RKO (cell line): ENCODE measurements around the gene TTC9C.
"Not testable (repeated sequence)": the region's sequence is repeated elsewhere in the genome, so short reads cannot be mapped to it uniquely, and the experiment has no call there.

Experiments used
- DNase-seq: peaks from one replicate; pipeline ENCODE4 v3.0.0-alpha.2; 2016; ENCODE audit warnings: low spot score

The TTC9C gene

DNA sequence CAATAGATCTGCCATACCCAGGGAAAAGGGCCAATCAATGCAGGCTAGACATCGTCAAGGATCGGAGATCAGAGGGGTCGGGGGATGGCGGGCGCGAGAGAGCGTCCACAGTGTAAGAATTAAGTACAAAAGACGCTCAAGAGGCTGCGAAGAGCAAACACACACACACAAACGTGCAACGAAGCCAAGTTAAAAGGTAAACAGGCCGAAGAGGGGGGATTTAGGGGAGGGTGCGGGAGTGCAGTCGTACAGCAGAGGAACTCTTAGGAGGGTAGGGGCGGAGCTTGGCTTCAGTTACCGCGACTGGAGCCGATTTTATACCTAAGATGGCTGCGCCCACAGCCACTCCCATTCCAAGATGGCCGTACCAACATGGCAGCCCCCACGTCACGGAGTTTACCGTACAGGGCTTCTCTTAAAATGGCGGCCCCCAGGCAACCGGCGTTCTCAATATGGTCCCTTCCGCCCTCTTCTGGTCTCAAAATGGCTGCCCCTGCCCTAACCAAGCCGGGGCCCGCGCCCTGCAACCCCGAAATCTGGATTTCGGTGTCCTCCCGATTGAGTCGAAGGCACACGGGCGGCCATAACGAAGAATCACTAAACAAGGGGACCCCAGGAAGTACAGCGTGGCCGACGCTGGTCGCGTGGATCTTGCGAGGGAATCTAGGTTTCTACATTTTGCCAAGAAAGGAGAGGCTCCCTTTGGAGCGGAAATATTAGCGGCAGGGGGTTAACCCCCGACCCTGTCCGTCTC lies 18.9 kb upstream of the TTC9C start:
- peak; percentile 88 for DNase-seq

DNA sequence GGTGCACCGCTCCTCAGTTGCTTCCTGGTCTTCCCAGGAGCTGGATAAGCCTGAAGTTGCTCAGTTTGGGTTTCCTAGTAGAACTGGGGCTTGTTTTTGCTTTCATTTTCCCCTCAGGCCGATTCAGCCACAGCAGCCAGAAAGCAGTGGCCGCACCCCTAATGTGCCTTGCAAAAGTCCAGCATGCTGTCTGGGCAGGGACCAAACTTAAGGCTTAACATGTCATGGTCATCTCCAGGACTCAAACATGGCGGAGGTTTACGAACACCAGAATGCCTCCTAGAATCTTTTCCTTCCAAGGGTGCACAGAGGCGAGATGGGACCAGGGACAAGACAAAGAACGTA lies 18.3 kb upstream of the TTC9C start:
- DNase-seq, result no peak

DNA sequence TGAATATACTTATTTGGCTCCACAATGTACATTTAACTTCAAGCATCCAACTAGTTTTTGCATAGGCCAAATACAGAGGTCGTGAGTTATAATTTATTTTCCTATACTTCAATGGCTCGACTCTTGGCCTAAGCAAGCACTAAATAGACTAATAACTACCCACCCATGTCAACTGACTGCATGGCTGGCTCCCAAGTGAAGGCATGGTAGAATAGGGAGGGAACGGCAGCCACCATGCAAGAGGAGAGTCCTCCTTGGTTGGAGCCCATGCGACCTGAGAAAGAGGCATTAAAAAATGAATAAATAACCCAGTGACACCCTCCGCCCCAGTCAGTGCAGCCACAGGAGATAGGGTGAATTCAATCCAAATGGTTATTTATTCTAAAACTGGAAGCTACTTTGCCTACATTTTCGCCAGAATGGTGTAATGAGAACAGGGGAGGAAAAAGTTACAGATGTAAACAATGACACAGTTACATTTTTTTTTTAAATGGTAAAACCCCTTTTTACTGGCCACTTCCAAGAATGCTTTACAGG lies 15.9 kb upstream of the TTC9C start:
- no peak for DNase-seq

DNA sequence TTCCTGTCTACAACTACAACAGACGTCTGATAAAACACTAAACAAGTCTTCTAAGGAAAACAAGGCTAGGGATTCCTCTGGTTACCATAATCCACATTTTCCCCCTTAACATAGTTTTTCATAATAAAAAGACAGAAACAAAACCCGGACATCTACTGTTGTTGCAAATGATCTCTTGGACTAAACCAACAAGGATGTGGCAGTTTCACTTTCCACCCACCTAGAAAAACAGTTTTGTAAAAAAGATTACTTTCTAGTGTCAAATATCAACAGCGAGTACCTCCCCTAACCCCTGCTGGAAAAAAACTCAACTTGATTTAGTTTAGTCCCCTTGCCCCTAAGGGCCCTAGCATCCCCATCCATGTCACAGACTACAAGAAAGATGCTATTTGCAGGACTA lies 15.4 kb upstream of the TTC9C start:
- DNase-seq, result no peak

DNA sequence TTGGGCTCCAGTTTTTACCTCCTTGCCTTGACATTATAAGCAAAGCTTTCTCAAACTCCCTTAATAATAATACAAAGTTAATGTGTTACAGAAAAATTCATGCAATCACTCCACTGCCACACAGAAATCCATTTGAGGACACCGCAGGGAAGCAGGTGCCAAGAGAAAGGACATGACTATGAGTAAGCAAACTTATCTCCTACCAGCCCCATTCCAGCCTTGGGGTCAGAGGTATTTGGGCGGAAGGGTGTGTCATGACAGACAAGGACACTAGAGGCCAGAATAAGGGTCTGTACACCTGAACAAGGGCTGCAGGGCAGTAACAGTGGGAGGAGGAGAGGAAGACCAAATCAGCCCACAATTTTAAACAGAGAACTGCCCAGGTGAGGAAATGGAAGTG lies 14.9 kb upstream of the TTC9C start:
- no peak for DNase-seq

DNA sequence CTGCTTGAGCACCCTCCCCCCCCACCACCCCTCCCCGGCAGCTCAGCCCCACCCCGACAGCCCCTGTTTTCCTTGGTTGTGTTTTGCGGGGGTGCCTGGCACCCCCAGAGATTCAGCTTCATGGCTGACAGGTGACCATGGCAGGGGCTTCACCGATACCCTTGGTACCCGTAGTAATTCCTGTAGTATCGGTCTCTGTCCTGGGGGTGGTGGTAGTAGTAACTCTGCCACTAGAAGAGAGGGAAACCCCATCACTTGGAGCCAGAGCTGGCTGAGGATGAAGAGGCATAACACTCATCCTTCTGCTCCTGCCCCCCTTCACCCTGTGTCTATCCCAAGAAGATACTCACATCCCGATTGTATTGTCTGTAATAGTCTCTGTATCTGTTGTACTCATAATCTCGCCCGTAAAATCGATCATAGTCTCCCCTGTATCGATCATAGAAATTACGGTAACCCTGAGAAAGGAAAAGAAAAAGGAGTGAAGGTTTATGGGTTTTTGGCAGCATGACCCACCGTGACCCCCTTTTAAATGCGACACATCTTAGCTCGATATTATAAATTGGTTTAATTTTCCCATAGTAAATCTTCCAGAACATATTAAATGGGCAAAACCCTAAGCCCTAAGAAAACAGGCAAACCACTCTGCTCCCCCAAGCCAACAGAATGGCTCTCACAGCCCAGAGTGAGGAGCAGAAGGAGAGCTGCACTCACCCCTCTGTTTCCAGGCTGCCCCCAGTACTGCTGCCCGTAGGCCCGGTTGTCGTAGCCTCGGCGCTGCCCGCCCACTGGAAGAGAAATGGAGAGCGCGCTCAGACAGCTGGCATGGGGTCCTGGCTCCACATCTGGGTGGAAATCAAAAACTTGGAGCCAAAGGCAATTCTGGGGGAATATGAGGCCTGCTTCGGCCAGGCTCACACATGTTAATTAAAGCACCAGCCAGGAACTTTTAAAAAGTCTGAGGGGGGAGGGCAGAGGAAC lies 12.8 kb upstream of the TTC9C start:
- DNase-seq, result no peak

DNA sequence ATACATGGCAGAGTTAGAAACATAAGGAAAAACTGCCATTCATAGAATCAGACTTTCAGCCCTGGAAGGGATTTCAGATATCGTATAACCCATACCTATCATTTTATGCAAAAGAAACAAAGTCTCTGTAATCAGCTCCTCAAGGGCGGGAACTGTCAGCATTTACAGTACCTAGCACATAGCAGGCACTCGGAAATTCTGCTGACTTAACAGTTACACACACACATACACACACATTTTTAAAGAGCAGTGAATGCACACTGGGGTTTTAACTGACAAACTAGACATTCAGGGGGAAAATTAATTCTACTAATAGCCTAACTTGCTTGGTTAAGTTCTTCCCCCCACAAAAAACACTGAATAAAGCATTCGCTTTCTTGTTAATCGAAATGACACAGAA lies 12.1 kb upstream of the TTC9C start:
- no peak for DNase-seq

DNA sequence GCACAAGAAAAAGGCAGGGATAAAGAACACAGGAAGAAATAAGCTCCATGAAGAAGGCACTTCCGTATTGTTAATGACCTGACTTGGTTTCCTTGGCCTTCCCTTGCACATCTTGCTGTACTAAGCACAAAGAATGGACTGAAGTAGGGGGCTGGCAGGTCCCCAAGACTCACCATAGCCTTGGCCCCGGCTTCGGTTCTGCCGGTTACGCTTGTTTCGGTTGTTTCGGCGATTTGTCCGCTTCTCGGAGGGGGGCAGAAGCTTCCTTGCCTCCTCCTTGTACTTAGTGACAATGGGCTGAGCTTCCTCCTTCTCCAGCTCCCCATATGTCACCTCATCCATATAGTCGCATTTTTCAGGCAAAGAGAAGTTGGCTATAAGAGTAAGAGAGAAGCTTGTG lies 11.5 kb upstream of the TTC9C start:
- DNase-seq, result no peak

DNA sequence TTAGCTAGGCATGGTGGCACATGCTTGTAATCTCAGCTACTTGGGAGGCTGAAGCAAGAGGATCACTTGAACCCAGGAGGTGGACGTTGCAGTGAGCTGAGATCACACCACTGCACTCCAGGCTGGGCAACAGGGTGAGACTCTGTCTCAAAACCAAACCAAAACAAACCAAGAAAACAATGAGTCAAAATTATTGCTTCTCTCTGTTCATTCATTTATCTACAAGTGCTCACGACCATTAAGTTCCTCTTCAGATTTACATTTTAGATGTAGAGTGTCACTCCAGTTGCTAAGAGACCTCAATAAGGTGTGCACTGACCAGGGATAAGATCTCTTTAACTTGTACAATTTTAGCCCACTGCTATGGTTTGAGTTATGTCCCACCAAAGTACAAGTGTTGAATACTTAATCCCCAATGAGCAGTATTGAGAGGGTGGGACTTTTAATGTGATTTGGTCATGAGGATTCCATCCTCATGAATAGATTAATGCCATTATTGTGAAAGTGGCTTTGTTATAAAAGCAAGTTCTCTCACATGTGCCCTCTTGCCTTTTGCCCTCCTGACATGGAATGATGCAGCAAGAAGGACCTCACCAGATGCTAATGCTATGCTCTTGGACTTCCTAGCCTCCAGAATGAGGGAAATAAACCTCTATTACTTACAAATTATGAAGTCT lies 8.8 kb upstream of the TTC9C start:
- no peak for DNase-seq

DNA sequence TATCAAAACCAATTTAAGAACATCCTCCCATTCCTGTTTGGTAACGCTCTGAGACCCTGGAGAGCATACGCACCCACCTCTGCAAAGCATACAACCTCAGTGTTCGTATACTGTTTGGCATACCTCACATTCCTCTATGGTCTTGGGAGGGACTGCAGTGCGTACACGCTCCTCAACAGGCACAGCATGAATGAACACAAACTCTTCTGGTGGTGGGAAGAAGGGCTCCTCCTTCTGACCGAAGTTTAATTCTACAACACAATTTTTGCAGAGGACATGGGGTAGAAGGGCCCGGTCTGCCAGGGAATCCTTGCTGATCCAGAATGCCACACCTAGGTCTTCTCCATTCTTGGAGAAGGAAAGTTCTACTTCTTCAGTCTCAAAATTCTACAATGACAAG lies 6.3 kb upstream of the TTC9C start:
- no peak for DNase-seq

DNA sequence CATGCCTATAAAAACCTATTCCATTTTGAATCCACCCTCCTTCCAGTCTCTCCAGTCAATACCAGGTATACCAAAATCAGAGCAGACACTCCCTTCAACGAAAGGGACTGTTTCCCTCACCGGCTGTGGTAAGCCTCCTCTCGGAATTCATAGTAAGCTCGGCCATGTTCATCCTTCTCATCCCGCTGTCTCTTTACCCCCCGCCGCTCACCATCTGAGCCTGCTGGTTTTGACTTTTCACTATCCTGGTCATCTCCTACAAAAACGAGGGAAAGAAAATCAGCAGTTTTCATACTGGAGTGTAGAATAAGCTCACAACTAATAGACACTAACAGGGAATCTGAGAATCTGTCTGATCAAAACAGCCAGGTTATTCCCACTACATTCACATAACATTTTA lies 4.1 kb upstream of the TTC9C start:
- DNase-seq, result no peak

DNA sequence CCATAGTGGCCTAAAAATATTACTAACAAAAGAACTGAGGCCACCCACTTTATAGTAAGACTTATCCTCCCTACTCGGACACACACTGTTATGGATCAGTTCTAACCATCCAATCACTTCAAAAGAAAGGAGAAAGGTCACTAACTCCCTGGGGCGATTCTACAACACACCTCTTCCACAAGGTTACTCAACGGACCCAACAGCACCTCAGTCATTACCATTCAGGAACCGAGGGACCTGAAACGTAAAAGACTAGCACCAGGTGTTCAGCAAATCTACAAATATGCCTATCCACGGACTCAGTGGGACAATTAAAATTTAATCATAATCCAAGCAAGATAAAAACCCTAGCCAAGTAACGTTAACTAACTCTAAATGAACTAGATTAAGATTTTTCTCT lies 2.6 kb upstream of the TTC9C start:
- no peak for DNase-seq

DNA sequence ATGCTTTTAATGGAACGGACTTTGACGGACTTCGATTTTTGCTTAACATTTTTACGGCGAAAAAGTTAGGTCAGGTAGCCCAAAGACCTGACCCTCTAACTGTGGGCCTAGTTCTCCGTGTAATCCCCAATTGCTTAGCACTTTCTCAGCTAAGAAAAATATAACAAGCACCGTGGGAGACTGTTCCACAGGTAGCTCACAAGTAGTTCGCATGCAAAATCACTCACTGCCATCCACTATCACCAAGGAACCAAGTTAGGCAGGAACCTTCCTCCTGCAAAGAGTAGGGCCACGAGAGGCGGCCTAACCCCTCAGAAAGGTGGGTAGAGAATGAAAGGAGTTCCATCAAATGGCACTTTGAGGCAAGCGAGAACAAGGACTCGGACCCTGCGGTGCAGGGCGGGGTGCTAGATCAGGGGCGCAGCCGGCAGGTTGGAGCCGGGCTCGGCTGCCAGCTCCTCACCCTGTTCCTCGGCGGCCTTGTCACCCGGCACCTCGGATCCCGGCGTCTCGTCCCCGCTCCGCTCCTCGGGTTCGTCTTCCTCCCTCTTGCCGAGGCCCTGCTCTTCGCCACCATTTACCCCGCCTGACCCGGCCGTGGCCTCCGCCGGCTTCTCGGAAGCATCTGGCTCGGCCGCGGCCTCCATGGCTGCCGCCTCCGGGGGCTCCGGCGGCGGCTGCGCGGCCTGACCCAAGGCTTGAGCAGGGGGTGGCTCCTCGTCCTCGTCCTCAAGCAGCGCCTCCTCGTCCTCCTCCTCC lies 2.0 kb upstream of the TTC9C start:
- no peak for DNase-seq

DNA sequence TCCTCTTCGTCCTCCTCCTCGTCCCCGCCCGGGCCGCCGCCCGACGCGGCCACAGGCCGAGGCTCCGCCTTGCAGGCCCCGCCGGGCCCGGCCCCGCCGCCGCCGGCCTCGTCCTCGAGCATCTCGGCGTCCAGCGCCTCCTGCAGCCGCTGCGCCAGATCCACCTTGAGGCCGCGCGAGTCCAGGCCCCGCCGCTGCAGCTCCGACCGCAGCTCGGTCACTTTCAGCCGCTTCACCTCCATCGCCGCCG lies 1.4 kb upstream of the TTC9C start:
- no peak for DNase-seq

DNA sequence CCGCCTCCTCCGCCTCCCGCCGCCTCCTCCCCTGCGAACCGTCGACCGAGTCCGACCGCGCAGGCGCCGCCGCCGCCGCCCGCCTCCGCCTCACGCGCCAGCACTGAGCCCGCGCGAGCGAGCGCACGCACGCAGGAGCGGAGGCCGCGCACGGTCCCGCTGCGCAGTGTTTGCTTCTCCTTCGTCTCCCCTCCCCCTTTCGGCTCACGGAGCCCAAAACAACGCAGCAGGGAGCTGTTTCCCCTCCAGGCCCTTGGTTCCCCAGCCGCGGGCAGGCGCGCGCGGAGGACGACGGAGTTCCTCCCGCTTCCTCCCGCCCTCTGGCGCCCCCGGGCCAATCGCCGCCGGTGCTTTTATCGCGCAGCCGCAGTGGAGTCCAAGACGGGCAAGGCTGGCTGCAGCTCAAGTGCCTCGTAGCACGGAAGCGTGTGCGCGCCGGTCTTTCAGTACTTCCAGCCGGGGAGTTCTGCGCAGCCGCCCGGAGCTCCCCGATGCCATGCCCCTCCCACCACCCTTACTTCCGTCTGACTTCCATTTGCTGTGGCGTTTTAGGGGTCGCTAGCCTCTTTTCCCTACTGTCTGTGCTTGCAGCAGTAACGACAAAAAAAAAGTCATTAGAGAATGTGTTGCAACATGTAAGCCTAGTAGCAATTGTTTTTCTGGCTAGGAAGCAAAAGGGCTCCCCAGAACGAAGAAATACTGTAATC lies 968 bp upstream of the TTC9C start, which contains the start of gene HNRNPUL2:
TSS of gene HNRNPUL2 (minus strand) at position 293 of the 707 bp plus-strand sequence. CDS start 301 bp downstream, outside the sequence.
- peak; percentile 99 for DNase-seq

DNA sequence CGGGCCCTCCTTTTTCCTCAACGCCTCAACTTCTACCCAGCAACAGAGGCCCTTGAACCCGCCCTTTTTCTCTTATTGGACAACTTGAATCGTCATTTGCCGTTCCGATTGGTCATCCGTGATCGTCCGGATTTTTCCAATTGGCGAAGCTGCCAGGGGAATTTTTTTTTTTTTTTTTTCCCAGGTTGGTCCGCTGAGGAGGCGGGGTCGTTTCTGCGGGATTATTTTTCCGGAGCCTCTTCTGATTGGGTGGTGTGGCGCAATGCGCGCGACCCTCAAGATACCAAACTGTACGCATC lies 465 bp upstream of the TTC9C start:
- DNase-seq, result peak; percentile 98

DNA sequence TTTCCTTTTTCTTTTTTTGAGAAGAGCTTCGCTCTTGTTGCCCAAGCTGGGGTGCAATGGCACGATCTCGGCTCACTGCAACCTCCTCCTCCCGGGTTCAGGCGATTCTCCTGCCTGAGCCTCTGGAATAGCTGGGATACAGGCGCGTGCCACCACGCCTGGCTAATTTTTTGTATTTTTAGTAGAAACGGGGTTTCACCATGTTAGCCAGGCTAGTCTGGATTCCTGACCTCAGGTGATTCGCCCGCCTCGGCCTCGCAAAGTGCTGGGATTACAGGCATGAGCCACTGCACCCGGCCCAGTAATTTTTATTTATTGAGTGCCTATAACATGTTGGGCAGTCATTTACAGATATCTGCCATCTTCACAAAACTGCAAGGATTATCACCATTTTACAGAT lies 1.8 kb downstream of the TTC9C start:
- not testable (repeated sequence) for DNase-seq

DNA sequence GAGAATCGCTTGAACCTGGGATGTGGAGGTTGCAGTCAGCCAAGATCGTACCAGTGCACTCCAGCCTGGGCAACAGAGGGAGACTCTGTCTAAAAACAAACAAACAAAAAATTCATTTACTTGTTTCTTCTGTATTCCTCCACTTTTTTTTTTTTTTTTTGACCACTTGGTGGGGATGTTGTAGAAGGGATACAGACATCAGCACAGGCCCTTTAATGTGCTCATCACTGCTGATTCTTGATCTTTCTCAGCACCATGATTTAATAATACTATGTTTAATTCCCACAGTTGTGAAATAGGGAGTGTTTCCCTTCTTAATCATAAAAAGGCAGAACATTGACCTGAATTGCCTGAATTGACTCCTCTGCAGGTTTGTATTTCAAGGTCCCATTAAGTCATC lies 4.5 kb downstream of the TTC9C start:
- DNase-seq, result peak; percentile 62

DNA sequence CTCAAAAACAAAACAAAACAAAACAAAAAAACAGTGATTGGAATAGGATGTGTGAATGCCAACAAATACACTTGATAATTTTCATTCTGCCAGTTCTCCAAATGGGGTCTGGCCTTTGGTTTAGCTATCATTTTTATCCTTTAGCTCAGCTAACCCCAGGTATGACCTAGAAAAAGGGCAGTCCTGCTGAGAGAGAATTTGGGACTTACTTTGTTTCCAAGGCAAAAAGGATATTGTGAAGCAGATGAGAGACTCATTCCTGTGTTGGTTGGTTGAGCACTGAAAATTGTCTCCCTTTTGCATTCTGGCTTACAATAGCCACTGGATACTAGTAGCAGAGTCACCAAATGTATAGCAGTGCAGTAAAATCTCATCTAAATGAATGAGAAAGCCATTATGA lies 8.9 kb downstream of the TTC9C start:
- no peak for DNase-seq

DNA sequence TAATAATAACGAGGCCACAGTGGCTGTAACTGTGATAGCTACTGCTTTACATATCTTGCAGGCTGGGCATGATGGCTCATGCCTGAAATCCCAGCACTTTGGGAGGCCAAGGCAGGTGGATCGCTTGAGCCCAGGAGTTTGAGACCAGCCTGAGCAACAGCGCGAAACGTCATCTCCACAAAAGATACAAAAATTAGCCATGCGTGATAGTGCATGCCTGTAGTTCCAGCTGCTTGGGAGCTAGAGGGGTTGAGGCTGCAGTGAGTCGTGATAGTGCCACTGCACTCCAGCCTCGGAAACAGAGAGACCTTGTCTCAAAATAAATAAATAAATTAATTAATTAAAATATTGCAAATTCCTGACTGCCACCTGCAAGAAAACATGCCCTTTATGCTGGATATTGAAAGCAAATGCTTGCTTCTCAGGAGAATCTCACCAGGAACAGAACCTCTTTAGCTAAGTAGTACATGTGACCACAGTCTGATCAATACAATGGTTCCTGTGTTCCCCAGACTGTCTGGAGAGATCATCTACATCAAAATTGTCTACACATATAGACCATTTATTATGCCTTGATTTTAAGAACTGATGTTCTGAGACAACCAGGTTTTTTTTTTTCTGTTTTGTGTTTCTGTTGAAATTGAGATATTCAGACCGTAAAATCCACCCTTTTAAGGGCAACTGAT lies 19.3 kb downstream of the TTC9C start:
- DNase-seq, result no peak

DNA sequence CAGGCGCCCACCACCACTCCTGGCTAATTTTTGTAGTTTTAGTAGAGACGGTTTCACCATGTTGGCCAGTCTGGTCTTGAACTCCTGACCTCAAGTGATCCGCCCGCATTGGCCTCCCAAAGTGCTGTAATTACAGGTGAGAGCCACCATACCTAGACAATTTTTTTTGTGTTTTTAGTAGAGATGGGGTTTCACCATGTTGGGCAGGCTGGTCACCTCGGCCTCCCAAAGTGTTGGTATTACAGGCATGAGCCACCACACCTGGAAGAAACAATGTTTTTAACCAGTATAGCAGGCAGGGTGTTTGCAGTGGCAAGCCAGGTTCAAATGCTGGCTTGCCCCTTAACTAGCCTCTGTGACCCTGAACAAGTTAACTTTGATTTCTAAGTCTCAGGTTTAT lies 21.6 kb downstream of the TTC9C start:
- not testable (repeated sequence) for DNase-seq
